HG03280 (cell line): Measurements from ENCODE around the gene CAND2.

Experiments used
- ATAC-seq: cut with Tn5 transposase; IDR thresholded peaks from one replicate; pipeline ENCODE4 v1.9.1; 2021; ENCODE audit warnings: mild to moderate bottlenecking, moderate library complexity; ENCODE audit not compliant: unreplicated experiment

Gene CAND2

GRCh38 chr3:12803371-12803770 is 6.9 kb downstream of the CAND2 start:
- ATAC-seq, result no peak

GRCh38 chr3:12807066-12807465 is 10.6 kb downstream of the CAND2 start:
- no peak for ATAC-seq

GRCh38 chr3:12807601-12808359 is 11.3 kb downstream of the CAND2 start:
- no peak for ATAC-seq

GRCh38 chr3:12808587-12808986 is 12.1 kb downstream of the CAND2 start:
- ATAC-seq, result no peak

- no peak for ATAC-seq
These were observed 12.5 kb downstream of the CAND2 start for GRCh38 chr3:12809001-12809400.

GRCh38 chr3:12809435-12809834 is 13.0 kb downstream of the CAND2 start:
- no peak for ATAC-seq

GRCh38 chr3:12810013-12810780 is 13.7 kb downstream of the CAND2 start:
- ATAC-seq, result peak; percentile 99

GRCh38 chr3:12810961-12811360 is 14.5 kb downstream of the CAND2 start:
- no peak for ATAC-seq

GRCh38 chr3:12812812-12813211 is 16.3 kb downstream of the CAND2 start:
- no peak for ATAC-seq

GRCh38 chr3:12813967-12814366 is 17.5 kb downstream of the CAND2 start:
- no peak for ATAC-seq

GRCh38 chr3:12815078-12815477 is 18.6 kb downstream of the CAND2 start:
- ATAC-seq, result no peak

- no peak for ATAC-seq
These were observed 19.2 kb downstream of the CAND2 start for GRCh38 chr3:12815719-12816118.

GRCh38 chr3:12816521-12817342 is 20.3 kb downstream of the CAND2 start:
- no peak for ATAC-seq

- ATAC-seq, result no peak
These were observed 20.8 kb downstream of the CAND2 start for GRCh38 chr3:12817343-12817710.

GRCh38 chr3:12818273-12818672 is 21.8 kb downstream of the CAND2 start:
- no peak for ATAC-seq

GRCh38 chr3:12818773-12819172 is 22.3 kb downstream of the CAND2 start:
- ATAC-seq, result no peak

GRCh38 chr3:12822725-12823373 is 26.4 kb downstream of the CAND2 start:
- ATAC-seq, result no peak

- ATAC-seq, result no peak
These were observed 27.8 kb downstream of the CAND2 start for GRCh38 chr3:12824299-12824698.

GRCh38 chr3:12825156-12825555 is 28.7 kb downstream of the CAND2 start:
- ATAC-seq, result no peak

GRCh38 chr3:12828751-12829150 is 32.3 kb downstream of the CAND2 start:
- no peak for ATAC-seq

GRCh38 chr3:12829404-12829803 is 32.9 kb downstream of the CAND2 start:
- ATAC-seq, result no peak
